Left lung (tissue), 10 donors: Measurements from ENCODE around the gene RSRC1. TPM values are rescaled to one million over a fixed set of nuclear protein-coding genes. Genes with fewer than 3 reads are reported as not detected.
"Not testable (repeated sequence)": the region's sequence is repeated elsewhere in the genome, so short reads cannot be mapped to it uniquely, and the experiment has no call there.

ENCODE experiments used
- ATAC-seq: fragments of 200-7000 bp; cut with Tn5 transposase; one replicate; pipeline ENCODE4 v1.9.1; 2020; ENCODE audit warnings: moderate library complexity
- DNase-seq, 4 donors: peaks; one replicate each; pipeline ENCODE4 v3.0.0-alpha.2; 2013 to 2020
- H3K27ac ChIP-seq, 2 donors: fragments of 200-600 bp; sonication (generic) in 1 of 2; one replicate each; pipeline versions ENCODE4 v1.5.0 to v1.8.0; 2020 to 2021
- H3K27me3 ChIP-seq, 2 donors: fragments of 200-600 bp; sonication (generic) in 1 of 2; one replicate each; pipeline versions ENCODE4 v1.5.0 to v1.8.0; 2020 to 2021
- H3K36me3 ChIP-seq, 2 donors: fragments of 200-600 bp; sonication (generic) in 1 of 2; one replicate each; pipeline versions ENCODE4 v1.5.0 to v1.8.0; 2020 to 2021
- H3K4me1 ChIP-seq, 2 donors: fragments of 200-600 bp; one replicate each; pipeline ENCODE4 v1.8.0; 2021
- H3K4me3 ChIP-seq, 2 donors: fragments of 200-600 bp; sonication (generic) in 1 of 2; one replicate each; pipeline versions ENCODE4 v1.5.0 to v1.8.0; 2020 to 2021; ENCODE audit warnings: mild to moderate bottlenecking in 1 of 2
- H3K9me3 ChIP-seq, 2 donors: fragments of 200-600 bp; sonication (generic) in 1 of 2; one replicate each; pipeline versions ENCODE4 v1.5.0 to v1.8.0; 2020 to 2021
- CTCF ChIP-seq, 2 donors: fragments of 200-600 bp; sonication (generic) in 1 of 2; IDR thresholded peaks; one replicate each; pipeline versions ENCODE4 v1.5.0 to v1.8.0; 2021; ENCODE audit warnings: antibody characterized with exemption in 2 of 2
- intact Hi-C, 2 donors: fragments of 100-400 bp; cut with DNase I; formaldehyde crosslinking; loops; one replicate each; pipeline versions ENCODE4 v1.11.2 to v1.14.2; 2022
- polyA plus RNA-seq, 6 donors: library from polyadenylated mRNA; unstranded; fragments of 120-200 nt; gene quantifications; one replicate each; pipeline ENCODE4 v1.2.1, GENCODE V29; 2013; ENCODE audit not compliant: insufficient read length in 6 of 6
- total RNA-seq, 2 donors: library from RNA; stranded (reverse); fragmentation: NEBNext Ultra II Directional; extraction: Animal tissue kit (Norgen Biotek cat#: 25700); gene quantifications; one replicate each; pipeline ENCODE4 v1.2.1, GENCODE V29; 2021
- donor health status: DM: no; HTN: yes; CAD: no.
- donor health status: DM: no; HTN: no; CAD: no.

RSRC1 gene
- total and polyA plus RNA-seq, 8 donors, result 23.7 to 30.7 (median 27.6) TPM

- ATAC-seq (no peak), DNase-seq (no peak)
- H3K36me3 ChIP-seq, result no peaks in the 10 kb centered on the region
- H3K4me1 ChIP-seq, result no peaks in the 10 kb centered on the region
- no peak overlapping the region for H3K27ac ChIP-seq
- no peaks in the 10 kb centered on the region for H3K27me3 ChIP-seq
- intact Hi-C loops, result no loop called here
- no peak for TF ChIP-seq CTCF (IDR thresholded peaks at IDR 0.05)
- no peaks in the 10 kb centered on the region for H3K9me3 ChIP-seq
- no peak overlapping the region for H3K4me3 ChIP-seq
These were observed 379.3 kb downstream of the RSRC1 start for GRCh38 chr3:158489181-158489580.

- Histone ChIP-seq H3K27me3 (no peaks in the 10 kb centered on the region), H3K4me1 (no peaks in the 10 kb centered on the region), H3K4me3 (no peak overlapping the region), H3K9me3 (no peaks in the 10 kb centered on the region), H3K36me3 (no peaks in the 10 kb centered on the region), H3K27ac (no peak overlapping the region)
- ATAC-seq, result no peak
- no peak for TF ChIP-seq CTCF (IDR thresholded peaks at IDR 0.05)
- intact Hi-C loops, result no loop called here
- DNase-seq, result no peak
These were observed 382.1 kb downstream of the RSRC1 start for GRCh38 chr3:158491968-158492367.

GRCh38 chr3:158492685-158493084, 382.8 kb downstream of the RSRC1 start:
- H3K27ac ChIP-seq, result no peak overlapping the region
- no peaks in the 10 kb centered on the region for H3K4me1 ChIP-seq
- ATAC-seq (no peak), DNase-seq (no peak)
- intact Hi-C loops, result no loop called here
- no peaks in the 10 kb centered on the region for H3K27me3 ChIP-seq
- no peak for TF ChIP-seq CTCF (IDR thresholded peaks at IDR 0.05)
- H3K9me3 ChIP-seq, result peaks cover 0 to 4% of the 10 kb centered on the region in 2 donors
- no peak overlapping the region for H3K4me3 ChIP-seq
- H3K36me3 ChIP-seq, result no peaks in the 10 kb centered on the region

GRCh38 chr3:158493931-158494330, 384.0 kb downstream of the RSRC1 start:
- DNase-seq, result no peak
- Histone ChIP-seq H3K4me3 (no peak overlapping the region), H3K9me3 (peaks cover 0 to 15% of the 10 kb centered on the region in 2 donors), H3K4me1 (no peaks in the 10 kb centered on the region), H3K36me3 (no peaks in the 10 kb centered on the region), H3K27ac (no peak overlapping the region), H3K27me3 (no peaks in the 10 kb centered on the region)
- intact Hi-C loops, result no loop called here
- ATAC-seq, result no peak
- TF ChIP-seq CTCF (IDR thresholded peaks at IDR 0.05), result no peak

- ATAC-seq (no peak), DNase-seq (no peak)
- no peak for TF ChIP-seq CTCF (IDR thresholded peaks at IDR 0.05)
- intact Hi-C loops, result no loop called here
- H3K27me3 ChIP-seq, result no peaks in the 10 kb centered on the region
- H3K27ac ChIP-seq, result no peak overlapping the region
- H3K4me3 ChIP-seq, result no peak overlapping the region
- no peaks in the 10 kb centered on the region for H3K4me1 ChIP-seq
- no peaks in the 10 kb centered on the region for H3K36me3 ChIP-seq
- peaks cover 0 to 20% of the 10 kb centered on the region in 2 donors for H3K9me3 ChIP-seq
These were observed 384.8 kb downstream of the RSRC1 start for GRCh38 chr3:158494673-158495072.

- H3K27ac ChIP-seq, DNase-seq, H3K36me3 ChIP-seq, intact Hi-C loops, H3K4me3 ChIP-seq, H3K4me1 ChIP-seq, ATAC-seq, H3K27me3 ChIP-seq: not testable (repeated sequence)
- peaks cover 0 to 20% of the 10 kb centered on the region in 2 donors for H3K9me3 ChIP-seq
These were observed 385.6 kb downstream of the RSRC1 start for GRCh38 chr3:158495398-158495902.
